Adipocyte (in vitro differentiated cells): ENCODE data around the gene UACA.

Experiments
- DNase-seq: peaks from one replicate; pipeline ENCODE4 v3.0.0-alpha.2; 2015; ENCODE audit warnings: low read depth
- H3K27me3 ChIP-seq: replicated peaks from 2 replicates; pipeline ENCODE4 v1.7.0; 2013; ENCODE audit warnings: mild to moderate bottlenecking, low read length, moderate library complexity; ENCODE audit not compliant: control insufficient read depth, insufficient read depth
- H3K36me3 ChIP-seq: 2 replicates; pipeline ENCODE4 v1.7.0; 2013; ENCODE audit warnings: low read length, mild to moderate bottlenecking, moderate library complexity; ENCODE audit not compliant: control insufficient read depth, insufficient read depth, severe bottlenecking
- H3K4me1 ChIP-seq: 2 replicates; pipeline ENCODE4 v1.7.0; 2013; ENCODE audit warnings: mild to moderate bottlenecking, low read length, moderate library complexity; ENCODE audit not compliant: control insufficient read depth, insufficient read depth
- H3K4me3 ChIP-seq: 2 replicates; pipeline ENCODE4 v1.7.0; 2013; ENCODE audit warnings: mild to moderate bottlenecking, low read length, moderate library complexity
- H3K9ac ChIP-seq: 2 replicates; pipeline ENCODE4 v1.7.0; 2013; ENCODE audit warnings: mild to moderate bottlenecking, low read length, moderate library complexity
- H3K9me3 ChIP-seq: 2 replicates; pipeline ENCODE4 v1.7.0; 2013; ENCODE audit warnings: mild to moderate bottlenecking, low read length, moderate library complexity; ENCODE audit not compliant: control insufficient read depth

Gene UACA

DNA sequence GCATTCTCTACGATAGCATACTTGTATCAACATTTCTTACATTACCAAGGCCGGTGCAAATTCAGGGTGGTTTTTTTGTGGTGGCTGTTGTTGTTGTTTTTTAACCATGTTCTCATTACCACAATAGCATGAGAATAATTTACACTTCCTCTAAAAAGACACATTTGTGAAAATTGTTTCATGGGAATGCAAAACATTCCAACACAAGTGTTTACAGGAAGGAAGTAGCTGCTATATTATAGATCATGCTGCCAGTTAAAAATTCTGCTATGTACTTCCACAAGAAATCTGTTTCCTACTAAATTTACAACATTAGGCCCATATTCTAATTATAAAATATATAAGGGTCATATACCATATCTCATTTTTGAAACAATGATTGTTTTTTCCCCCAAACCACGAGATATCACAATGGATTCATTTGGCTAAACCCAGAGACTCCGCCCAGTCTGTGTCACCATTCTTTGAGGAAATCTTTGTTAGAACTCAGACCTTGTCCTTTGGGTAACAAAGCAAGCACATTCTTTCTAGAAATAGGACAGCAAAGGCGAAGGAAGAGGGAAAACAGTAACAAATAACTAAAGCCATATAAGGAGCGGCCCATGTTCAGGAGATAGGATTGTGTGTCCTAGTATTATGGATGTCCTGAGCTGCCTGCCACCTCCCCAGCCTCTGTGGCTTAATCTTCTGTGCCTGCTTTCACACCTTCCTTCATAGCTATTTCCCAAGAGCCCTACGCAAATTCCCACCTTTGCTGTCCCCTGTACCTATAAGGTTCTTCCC is 60.1 kb downstream of the UACA start:
- H3K4me1 ChIP-seq = peaks cover 52% of the 10 kb centered on the region
- H3K9me3 ChIP-seq = no peaks in the 10 kb centered on the region
- H3K36me3 ChIP-seq = no peaks in the 10 kb centered on the region
- no peaks in the 10 kb centered on the region for H3K27me3 ChIP-seq
- peak overlapping the region; percentile 79 for H3K4me3 ChIP-seq
- no peak overlapping the region for H3K9ac ChIP-seq
- DNase-seq = peak; percentile 33

DNA sequence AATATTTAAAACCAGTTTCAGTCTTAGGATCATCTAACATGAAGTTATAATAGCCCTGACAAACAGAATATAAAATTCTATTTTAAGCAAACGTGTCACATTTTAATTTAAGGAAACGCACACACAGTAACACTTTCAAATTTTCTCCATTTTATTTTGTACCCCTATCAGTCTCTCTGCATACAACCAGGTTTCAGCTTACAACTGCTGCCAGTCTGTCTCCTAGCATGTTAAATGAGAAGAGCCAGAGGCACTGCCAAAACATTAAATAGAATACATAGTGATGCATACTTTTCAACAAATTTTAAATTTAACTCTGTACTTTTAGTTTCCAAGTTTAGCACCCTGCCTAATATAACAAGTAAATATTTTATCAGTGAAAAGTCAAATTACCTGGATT is 60.8 kb downstream of the UACA start:
- peaks cover 1% of the 10 kb centered on the region for H3K36me3 ChIP-seq
- peak; percentile 36 for DNase-seq
- H3K4me3 ChIP-seq = peak overlapping the region; percentile 79

DNA sequence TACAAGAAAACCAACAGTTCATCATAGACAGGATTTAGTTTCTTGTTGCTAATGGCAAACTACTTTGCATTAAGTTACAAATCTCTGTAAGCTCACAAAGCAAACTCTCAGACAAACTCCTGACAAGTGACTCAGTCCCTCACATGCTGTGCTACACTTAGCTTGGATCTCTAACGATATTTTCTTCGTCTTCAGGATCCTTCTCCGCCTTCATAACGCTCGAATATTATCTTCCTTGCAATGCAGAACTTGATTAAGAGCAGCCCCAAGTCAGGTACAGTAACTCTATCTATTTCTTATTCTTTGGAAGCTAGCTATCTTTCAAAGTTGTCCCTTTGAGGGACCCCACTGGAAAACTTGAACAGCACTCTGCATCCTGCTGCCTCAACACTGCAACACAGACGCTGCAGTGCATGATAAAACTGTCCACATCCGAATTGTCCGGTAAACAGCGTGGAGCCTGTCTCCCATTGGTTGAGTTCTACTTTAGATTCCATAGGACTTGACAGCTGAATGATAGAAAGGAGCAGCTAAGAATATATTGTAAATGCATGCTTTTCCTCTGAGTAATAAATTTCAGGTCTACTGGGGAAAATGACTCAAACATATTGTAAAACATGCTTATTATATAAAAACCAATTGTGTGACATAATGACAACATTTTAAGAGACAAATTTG is 61.3 kb downstream of the UACA start:
- H3K4me3 ChIP-seq = peak overlapping the region; percentile 79
- peaks cover 63% of the 10 kb centered on the region for H3K4me1 ChIP-seq
- H3K36me3 ChIP-seq = peaks cover 7% of the 10 kb centered on the region
- no peaks in the 10 kb centered on the region for H3K27me3 ChIP-seq
- peak; percentile 69 for DNase-seq
- no peaks in the 10 kb centered on the region for H3K9me3 ChIP-seq
- H3K9ac ChIP-seq = peak overlapping the region; percentile 72

More for the DNA sequence above, 60.8 kb downstream of the UACA start:
- peaks cover 59% of the 10 kb centered on the region for H3K4me1 ChIP-seq
- peak overlapping the region; percentile 72 for H3K9ac ChIP-seq
- no peaks in the 10 kb centered on the region for H3K27me3 ChIP-seq
- no peaks in the 10 kb centered on the region for H3K9me3 ChIP-seq

DNA sequence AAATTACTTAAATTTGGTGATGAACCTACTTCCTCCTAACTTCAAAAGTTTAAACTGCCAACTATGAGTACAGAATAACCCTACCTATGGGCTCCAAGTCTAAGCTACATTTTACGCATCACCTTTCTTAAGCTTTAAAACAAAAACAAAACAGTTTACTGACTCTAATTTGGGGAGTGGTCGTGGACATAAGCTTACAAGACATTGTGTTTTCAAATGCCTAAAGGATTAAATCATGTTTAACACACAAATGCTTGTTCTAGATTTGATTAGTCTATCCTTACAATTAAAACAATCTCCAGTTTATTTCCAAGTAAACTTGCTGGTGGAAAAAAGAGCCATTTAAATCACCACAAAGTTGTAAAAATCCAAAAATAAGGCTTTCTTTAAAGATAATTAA is 62.2 kb downstream of the UACA start:
- DNase-seq = no peak
- Histone ChIP-seq H3K9me3 (no peaks in the 10 kb centered on the region), H3K9ac (peak overlapping the region; percentile 72), H3K4me1 (peaks cover 71% of the 10 kb centered on the region), H3K4me3 (peak overlapping the region; percentile 79), H3K36me3 (peaks cover 14% of the 10 kb centered on the region), H3K27me3 (no peaks in the 10 kb centered on the region)

DNA sequence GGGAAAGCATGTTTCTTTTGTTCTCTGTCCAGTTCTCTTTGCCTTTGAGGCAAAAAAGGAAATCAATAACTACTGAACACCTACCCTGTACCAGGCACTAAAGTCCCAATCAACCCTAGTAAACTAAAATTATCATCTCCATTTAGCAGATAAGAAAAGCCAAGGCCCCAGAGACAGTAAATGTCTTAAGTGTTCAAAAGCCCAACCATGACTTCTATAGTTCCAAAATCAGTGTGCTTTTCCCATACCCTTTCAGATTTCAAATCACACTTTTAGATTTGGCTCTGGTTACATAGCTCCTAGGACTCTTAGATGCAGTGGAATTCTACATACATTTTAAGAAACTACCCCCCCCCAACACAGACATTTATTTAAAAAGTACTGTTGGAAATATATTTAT is 63.5 kb downstream of the UACA start:
- H3K9me3 ChIP-seq = no peaks in the 10 kb centered on the region
- H3K9ac ChIP-seq = peak overlapping the region; percentile 50
- H3K4me1 ChIP-seq = peaks cover 71% of the 10 kb centered on the region
- H3K4me3 ChIP-seq = peak overlapping the region; percentile 55
- peak; percentile 48 for DNase-seq
- peaks cover 20% of the 10 kb centered on the region for H3K36me3 ChIP-seq
- no peaks in the 10 kb centered on the region for H3K27me3 ChIP-seq

DNA sequence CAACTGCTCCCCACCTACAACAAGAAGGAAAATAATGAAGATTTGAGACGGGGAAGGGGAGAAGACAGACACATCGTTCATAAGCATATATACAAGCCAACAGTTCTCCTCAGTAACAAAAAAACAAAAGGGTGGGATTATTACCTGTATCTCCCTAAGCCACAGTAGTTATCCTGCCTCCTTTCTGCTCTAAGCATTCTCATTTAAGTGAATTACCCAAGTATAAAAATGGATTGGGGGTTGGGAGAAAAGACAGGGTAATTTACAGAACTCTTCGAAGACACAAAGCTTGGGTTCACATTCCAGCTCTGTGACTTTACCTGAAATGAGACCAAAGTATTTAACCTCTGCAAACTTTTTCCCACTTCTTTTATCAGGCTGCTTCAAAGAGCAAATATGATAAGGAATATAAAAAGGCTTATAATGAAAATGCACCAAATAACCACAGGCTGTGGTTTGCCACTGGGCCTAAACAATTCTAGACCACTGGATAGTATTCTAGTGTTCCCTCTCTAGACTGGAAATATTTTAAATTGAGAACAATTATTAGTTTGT is 64.4 kb downstream of the UACA start:
- peak overlapping the region; percentile 50 for H3K9ac ChIP-seq
- H3K4me3 ChIP-seq = no peak overlapping the region
- no peaks in the 10 kb centered on the region for H3K9me3 ChIP-seq
- peaks cover 71% of the 10 kb centered on the region for H3K4me1 ChIP-seq
- H3K36me3 ChIP-seq = peaks cover 28% of the 10 kb centered on the region
- no peaks in the 10 kb centered on the region for H3K27me3 ChIP-seq
- DNase-seq = no peak

DNA sequence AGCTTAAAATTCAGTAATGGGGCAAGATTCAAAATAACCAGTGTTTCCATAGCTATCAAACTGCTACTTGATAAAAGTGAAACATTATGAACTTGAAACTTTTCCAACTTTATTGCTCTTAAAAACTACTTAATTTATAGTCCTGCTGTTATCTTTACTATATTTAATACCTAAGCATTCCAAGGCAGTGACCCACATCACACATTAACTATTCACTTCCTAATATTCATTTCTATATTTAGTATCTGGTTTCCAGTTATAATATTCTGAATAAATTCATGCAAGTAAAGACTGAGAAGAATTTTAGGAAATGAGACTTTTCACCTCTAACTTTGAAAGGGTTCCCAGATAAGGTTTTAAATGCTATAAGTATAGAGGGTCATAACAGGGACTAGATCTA is 64.9 kb downstream of the UACA start:
- H3K36me3 ChIP-seq = peaks cover 33% of the 10 kb centered on the region
- H3K4me3 ChIP-seq = no peak overlapping the region
- H3K9me3 ChIP-seq = no peaks in the 10 kb centered on the region
- DNase-seq = no peak
- H3K4me1 ChIP-seq = peaks cover 67% of the 10 kb centered on the region
- H3K27me3 ChIP-seq = no peaks in the 10 kb centered on the region
- H3K9ac ChIP-seq = peak overlapping the region; percentile 50

DNA sequence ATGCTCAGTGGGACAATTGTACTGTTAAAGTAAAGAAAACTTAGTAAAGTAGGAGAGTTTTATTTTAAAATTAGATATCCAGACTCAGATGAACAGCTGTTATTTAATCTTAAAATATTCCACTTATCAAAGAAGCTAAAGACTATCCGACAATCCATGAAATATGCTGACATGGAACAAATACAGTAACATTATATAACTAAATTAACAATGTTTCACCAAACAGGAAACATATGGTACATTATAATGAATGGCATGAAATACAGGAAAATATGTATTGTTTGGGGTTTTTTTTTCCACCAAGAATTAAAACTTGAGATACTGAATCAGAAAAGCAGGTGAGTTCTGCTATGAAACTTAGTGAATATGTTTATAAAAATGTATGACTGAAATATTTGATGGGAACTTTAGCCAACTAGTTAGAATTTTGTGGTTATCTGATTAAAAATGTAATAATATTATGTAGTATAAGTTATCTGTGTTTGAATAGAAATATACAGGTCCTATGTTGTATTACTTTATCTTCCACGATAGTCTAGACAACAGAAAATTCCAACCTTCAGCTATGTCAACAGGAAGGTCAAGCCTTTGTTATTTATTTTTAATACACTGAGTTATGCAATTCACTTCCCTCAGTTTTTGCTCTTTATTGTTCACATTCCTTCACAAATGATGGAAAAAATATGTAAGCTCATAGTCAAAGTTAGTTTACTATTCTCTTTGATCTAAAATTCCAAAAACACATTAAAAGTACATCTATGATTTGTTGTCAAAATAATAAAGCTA is 72.7 kb downstream of the UACA start:
- no peaks in the 10 kb centered on the region for H3K9me3 ChIP-seq
- DNase-seq = peak; percentile 57
- H3K36me3 ChIP-seq = peaks cover 61% of the 10 kb centered on the region
- H3K27me3 ChIP-seq = no peaks in the 10 kb centered on the region
- H3K4me3 ChIP-seq = no peak overlapping the region
- H3K4me1 ChIP-seq = peaks cover 15% of the 10 kb centered on the region
- no peak overlapping the region for H3K9ac ChIP-seq

DNA sequence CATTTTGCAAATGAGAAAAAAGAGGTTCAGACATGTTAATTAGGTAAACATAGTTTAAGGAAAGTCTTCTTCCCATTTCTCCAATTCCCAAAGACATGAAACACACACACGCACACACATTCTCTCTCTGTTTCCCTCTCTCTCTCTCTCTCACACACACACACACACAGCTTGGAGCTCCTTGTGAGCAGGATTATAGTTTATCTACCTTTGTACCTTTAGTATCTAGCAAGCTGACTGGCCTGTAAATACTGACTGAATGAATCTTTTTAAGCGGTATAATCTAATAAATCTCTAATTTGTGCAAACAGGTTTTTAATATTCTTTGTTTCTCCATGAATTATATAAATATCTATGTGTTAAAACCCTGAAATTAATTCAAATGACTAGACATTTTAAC is 73.3 kb downstream of the UACA start:
- Histone ChIP-seq H3K27me3 (no peaks in the 10 kb centered on the region), H3K4me1 (peaks cover 15% of the 10 kb centered on the region), H3K36me3 (peaks cover 65% of the 10 kb centered on the region), H3K4me3 (no peak overlapping the region), H3K9ac (no peak overlapping the region), H3K9me3 (no peaks in the 10 kb centered on the region)
- DNase-seq = no peak

DNA sequence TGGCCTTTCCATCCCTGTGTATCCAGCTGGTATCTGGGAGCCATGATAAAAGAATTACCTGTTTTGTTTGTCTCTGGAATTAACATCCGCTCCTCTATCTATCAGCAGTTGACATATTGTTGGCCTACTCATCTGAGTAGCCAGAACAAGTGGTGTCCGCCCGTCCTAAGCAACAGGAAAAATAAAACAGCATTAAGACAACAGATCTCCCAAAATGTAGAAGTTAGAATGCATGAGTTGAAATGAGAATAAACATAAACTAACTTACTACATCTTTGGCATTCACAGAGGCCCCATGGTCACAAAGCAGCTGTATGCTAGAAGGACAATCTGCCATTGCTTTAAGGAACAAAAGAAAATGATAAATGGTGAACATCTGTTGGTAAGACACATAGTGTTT is 75.9 kb downstream of the UACA start:
- no peak for DNase-seq
- H3K36me3 ChIP-seq = peaks cover 67% of the 10 kb centered on the region
- no peak overlapping the region for H3K4me3 ChIP-seq
- H3K9me3 ChIP-seq = no peaks in the 10 kb centered on the region
- H3K9ac ChIP-seq = no peak overlapping the region
- H3K27me3 ChIP-seq = no peaks in the 10 kb centered on the region
- peaks cover 15% of the 10 kb centered on the region for H3K4me1 ChIP-seq

DNA sequence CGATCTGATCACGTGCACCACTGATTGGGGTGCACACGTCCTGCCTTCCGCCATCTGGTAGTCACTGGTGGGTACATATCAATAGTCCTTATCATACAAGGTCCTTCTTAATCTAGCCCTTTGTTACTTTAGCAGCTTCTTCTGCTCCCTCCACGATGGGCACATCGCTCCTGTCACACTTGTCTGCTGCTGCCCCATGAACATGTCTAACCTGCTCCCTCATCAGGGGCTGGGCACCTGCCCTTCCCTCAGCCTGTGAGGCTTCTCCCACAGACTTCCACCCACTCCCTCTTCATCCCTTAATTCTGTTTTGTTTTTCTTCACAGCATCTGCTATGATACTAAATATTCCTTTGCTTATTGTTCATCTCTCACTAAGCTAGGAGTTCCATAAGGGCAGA is 82.5 kb downstream of the UACA start:
- Histone ChIP-seq H3K36me3 (peaks cover 69% of the 10 kb centered on the region), H3K4me3 (no peak overlapping the region)

More for the DNA sequence above, 82.5 kb downstream of the UACA start:
- no peak overlapping the region for H3K9ac ChIP-seq
- no peaks in the 10 kb centered on the region for H3K9me3 ChIP-seq
- DNase-seq = no peak
- H3K27me3 ChIP-seq = no peaks in the 10 kb centered on the region
- H3K4me1 ChIP-seq = no peaks in the 10 kb centered on the region
